CD4-positive, alpha-beta memory T cell (primary cell): Measurements from ENCODE around the gene C17orf100. TPM values are rescaled to one million over a fixed set of nuclear protein-coding genes. Genes with fewer than 3 reads are reported as not detected.
A peak's percentile ranks its signal among the peaks of the same experiment; 100 is the strongest.

Experiments used
- CTCF ChIA-PET: fragments of 350-600 bp; sonication (Branson Sonifier 250); formaldehyde crosslinking; loops from one replicate; lab custom pipeline; 2021; ENCODE audit warnings: inconsistent platforms; ENCODE audit not compliant: partially characterized antibody; lab: Charles Lee
- POLR2A ChIA-PET: fragments of 350-600 bp; sonication (Branson Sonifier 250); formaldehyde crosslinking; loops from one replicate; lab custom pipeline; 2021; ENCODE audit not compliant: partially characterized antibody; lab: Charles Lee
- DNase-seq, 5 donors: peaks; one replicate each; pipeline versions ENCODE4 v3.0.0 to v3.0.0-alpha.2; 2020 to 2022; ENCODE audit warnings: mixed read lengths in 1 of 5
- H3K27ac ChIP-seq: one replicate; pipeline ENCODE4 v1.7.0; 2013; ENCODE audit warnings: low read depth, low read length
- H3K27me3 ChIP-seq: 2 replicates; pipeline ENCODE4 v1.7.0; 2013; ENCODE audit warnings: mild to moderate bottlenecking, low read length, moderate library complexity; ENCODE audit not compliant: insufficient read depth
- H3K36me3 ChIP-seq: 2 replicates; pipeline ENCODE4 v1.7.0; 2013; ENCODE audit warnings: mild to moderate bottlenecking, low read length, moderate library complexity; ENCODE audit not compliant: insufficient read depth
- H3K4me1 ChIP-seq: 2 replicates; pipeline ENCODE4 v1.7.0; 2013; ENCODE audit warnings: mild to moderate bottlenecking, low read length, moderate library complexity; ENCODE audit not compliant: insufficient read depth
- H3K4me3 ChIP-seq, 2 donors: one replicate each; pipeline ENCODE4 v1.7.0; 2013; ENCODE audit warnings: low read length in 2 of 2, mild to moderate bottlenecking in 1 of 2
- H3K9me3 ChIP-seq, 2 donors: one replicate each; pipeline ENCODE4 v1.7.0; 2013; ENCODE audit warnings: low read length in 2 of 2, control low read depth in 1 of 2; ENCODE audit not compliant: control insufficient read depth in 1 of 2
- H3K27ac Mint-ChIP-seq, 7 donors: one replicate each; pipeline ENCODE4 v1.8.0; 2020 to 2021; ENCODE audit warnings: mixed read lengths in 7 of 7, mild to moderate bottlenecking in 6 of 7, inconsistent platforms in 3 of 7, moderate library complexity in 3 of 7
- H3K27me3 Mint-ChIP-seq, 2 donors: one replicate each; pipeline ENCODE4 v1.8.0; 2020 to 2021; ENCODE audit warnings: mixed read lengths in 2 of 2
- H3K36me3 Mint-ChIP-seq, 2 donors: one replicate each; pipeline ENCODE4 v1.8.0; 2020 to 2021; ENCODE audit warnings: mixed read lengths in 2 of 2, inconsistent platforms in 1 of 2, mild to moderate bottlenecking in 1 of 2
- H3K4me1 Mint-ChIP-seq, 4 donors: one replicate each; pipeline ENCODE4 v1.8.0; 2020 to 2021; ENCODE audit warnings: mixed read lengths in 4 of 4, mild to moderate bottlenecking in 1 of 4
- H3K4me3 Mint-ChIP-seq, 8 donors: one replicate each; pipeline ENCODE4 v1.8.0; 2020 to 2021; ENCODE audit warnings: mixed read lengths in 8 of 8, mild to moderate bottlenecking in 7 of 8, moderate library complexity in 6 of 8, inconsistent platforms in 3 of 8
- H3K9me3 Mint-ChIP-seq, 8 donors: one replicate each; pipeline ENCODE4 v1.8.0; 2020 to 2021; ENCODE audit warnings: mixed read lengths in 8 of 8, mild to moderate bottlenecking in 5 of 8, inconsistent platforms in 3 of 8, moderate library complexity in 1 of 8
- intact Hi-C: fragments of 100-400 bp; cut with micrococcal nuclease; formaldehyde crosslinking; loops from one replicate; pipeline ENCODE4 v1.15.1; 2023
- polyA plus RNA-seq, 2 donors: library from polyadenylated mRNA; unstranded; fragments of 300-500 nt; fragmentation: Illumina TruSeq; gene quantifications; one replicate each; pipeline ENCODE4 v1.2.3, GENCODE V29; 2021
- total RNA-seq, 2 experiments: library from RNA; stranded (reverse); gene quantifications; one replicate each; pipeline ENCODE4 v1.2.3, GENCODE V29; 2021

Gene C17orf100
- total and polyA plus RNA-seq, 4 experiments from 2014 or later, result 4.0 to 4.7 (median 4.3) TPM

- H3K27ac Mint-ChIP-seq, result peak within 1 kb of the TSS; percentile 96 to 99 (median 98)
- Histone ChIP-seq H3K4me3 (peak within 1 kb of the TSS; percentile 74 to 94), H3K27me3 (no peaks in the 10 kb centered on the region), H3K27ac (peak within 1 kb of the TSS; percentile 81), H3K36me3 (peaks cover 9% of the 10 kb centered on the region), H3K4me1 (peaks cover 40% of the 10 kb centered on the region), H3K9me3 (no peaks in the 10 kb centered on the region)
- intact Hi-C loops, result loop anchor here (1.0 to 10.0 kb wide), 4 partner anchors 11 to 1056 kb away; partner anchors contain the start of genes C17orf100, MED31, NLRP1 and XAF1
- peak within 1 kb of the TSS; percentile 95 to 98 (median 96) for H3K4me3 Mint-ChIP-seq
- peaks cover 17 to 66% (median 42%) of the 10 kb centered on the region in 4 donors for H3K4me1 Mint-ChIP-seq
- no peaks in the 10 kb centered on the region for H3K9me3 Mint-ChIP-seq
- peaks cover 12 to 38% of the 10 kb centered on the region in 2 donors for H3K36me3 Mint-ChIP-seq
- no peaks in the 10 kb centered on the region for H3K27me3 Mint-ChIP-seq
- CTCF ChIA-PET, result interaction anchor here (1.9 kb wide), 1 partner anchor 10 kb away, joined by 9 read pairs; the partner anchor contains the start of genes C17orf100 and MED31
- POLR2A ChIA-PET, result interaction anchor here (0.8 to 5.6 kb wide), 10 partner anchors 10 to 1607 kb away, joined by 3 to 78 read pairs (median 4); partner anchors contain the start of genes C17orf100, CTC1, MED31 and NUP88
- peak; percentile 85 to 91 (median 87) for DNase-seq
These were observed 10.9 kb upstream of the C17orf100 start, which contains the start of the genes KIAA0753 and TXNDC17 for GRCh38 chr17:6640536-6641246. KIAA0753 (minus strand) TSS chr17:6640711; CDS start chr17:6635103, 5,608 bp downstream. TXNDC17 (plus strand) TSS chr17:6641060; CDS start chr17:6641083, 23 bp downstream.

- ChIA-PET POLR2A (interaction anchor here (0.6 to 5.6 kb wide), 9 partner anchors 9 to 1606 kb away, joined by 3 to 78 read pairs (median 4); partner anchors contain the start of genes C17orf100, CTC1, MED31 and NUP88), CTCF (interaction anchor here (0.9 to 1.9 kb wide), 3 partner anchors 10 to 25 kb away, joined by 3 to 9 read pairs (median 3); partner anchors contain the start of genes C17orf100 and MED31)
- Histone ChIP-seq H3K27me3 (no peaks in the 10 kb centered on the region), H3K4me3 (peak overlapping the region; percentile 74 to 94), H3K27ac (peak overlapping the region; percentile 81), H3K4me1 (peaks cover 40% of the 10 kb centered on the region), H3K9me3 (no peaks in the 10 kb centered on the region), H3K36me3 (peaks cover 12% of the 10 kb centered on the region)
- H3K36me3 Mint-ChIP-seq, result peaks cover 18 to 43% of the 10 kb centered on the region in 2 donors
- H3K4me1 Mint-ChIP-seq, result peaks cover 20 to 72% (median 45%) of the 10 kb centered on the region in 4 donors
- intact Hi-C loops, result loop anchor here (2.0 to 10.0 kb wide), 3 partner anchors 113 to 1057 kb away; partner anchors contain the start of genes NLRP1 and XAF1
- H3K27me3 Mint-ChIP-seq, result no peaks in the 10 kb centered on the region
- peak in 3 of 5 donors; percentile 18 to 47 (median 21) for DNase-seq
- H3K4me3 Mint-ChIP-seq, result peak overlapping the region; percentile 95 to 98 (median 96)
- H3K27ac Mint-ChIP-seq, result peak overlapping the region; percentile 96 to 99 (median 98)
- H3K9me3 Mint-ChIP-seq, result no peaks in the 10 kb centered on the region
These were observed 10.2 kb upstream of the C17orf100 start for GRCh38 chr17:6641247-6641863.

DNA sequence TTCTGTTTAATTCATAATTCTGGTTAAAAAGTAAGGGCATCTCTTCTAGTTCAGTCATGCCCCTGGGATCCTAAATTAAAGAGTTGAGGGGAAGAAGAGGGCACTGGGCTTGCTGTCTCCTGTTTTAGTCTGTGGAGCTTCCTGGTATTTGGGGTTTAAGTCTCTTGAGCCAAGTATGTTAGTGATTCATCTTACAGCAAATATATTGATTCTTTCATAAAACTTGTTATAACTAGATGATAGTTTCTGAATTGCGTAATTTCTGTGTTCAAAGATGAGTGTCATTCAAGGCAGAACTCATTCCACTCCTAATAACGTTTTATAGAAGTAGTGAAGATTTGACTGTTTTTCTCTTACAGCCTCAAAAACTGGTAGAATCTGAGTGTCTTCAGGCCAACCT, 9.0 kb upstream of the C17orf100 start:
- no peak for DNase-seq
- Mint-ChIP-seq H3K27me3 (no peaks in the 10 kb centered on the region), H3K4me3 (peak overlapping the region in 6 of 8 donors; percentile 29 to 96 (median 60)), H3K4me1 (peaks cover 25 to 81% (median 51%) of the 10 kb centered on the region in 4 donors), H3K27ac (peak overlapping the region; percentile 6 to 99 (median 80)), H3K36me3 (peaks cover 23 to 53% of the 10 kb centered on the region in 2 donors), H3K9me3 (no peaks in the 10 kb centered on the region)
- peaks cover 40% of the 10 kb centered on the region for H3K4me1 ChIP-seq
- H3K36me3 ChIP-seq, result peaks cover 15% of the 10 kb centered on the region
- H3K27me3 ChIP-seq, result no peaks in the 10 kb centered on the region
- peak overlapping the region; percentile 81 for H3K27ac ChIP-seq
- ChIA-PET POLR2A (interaction anchor here (3.4 to 5.6 kb wide), 2 partner anchors 8 to 15 kb away, joined by 30 to 78 read pairs; partner anchors contain the start of genes C17orf100 and MED31), CTCF (interaction anchor here (1.5 to 1.9 kb wide), 2 partner anchors 9 to 24 kb away, joined by 3 to 9 read pairs; partner anchors contain the start of genes C17orf100 and MED31)
- intact Hi-C loops, result loop anchor here (10.0 kb wide), 2 partner anchors 112 to 168 kb away; partner anchors contain the start of gene XAF1
- H3K9me3 ChIP-seq, result no peaks in the 10 kb centered on the region
- H3K4me3 ChIP-seq, result no peak overlapping the region

- Histone ChIP-seq H3K4me3 (no peak overlapping the region), H3K4me1 (peaks cover 46% of the 10 kb centered on the region), H3K27ac (no peak overlapping the region), H3K27me3 (no peaks in the 10 kb centered on the region), H3K9me3 (no peaks in the 10 kb centered on the region), H3K36me3 (peaks cover 23% of the 10 kb centered on the region)
- Mint-ChIP-seq H3K4me1 (peaks cover 30 to 82% (median 50%) of the 10 kb centered on the region in 4 donors), H3K36me3 (peaks cover 30 to 63% of the 10 kb centered on the region in 2 donors), H3K27ac (peak overlapping the region in 5 of 7 donors; percentile 37 to 96 (median 77)), H3K9me3 (no peaks in the 10 kb centered on the region), H3K4me3 (peak overlapping the region in 1 of 8 donors; percentile 25), H3K27me3 (no peaks in the 10 kb centered on the region)
- ChIA-PET POLR2A (no interaction called here), CTCF (no interaction called here)
- intact Hi-C loops, result loop anchor here (10.0 kb wide), 2 partner anchors 111 to 169 kb away; partner anchors contain the start of gene XAF1
- no peak for DNase-seq
These were observed 8.0 kb upstream of the C17orf100 start for GRCh38 chr17:6643451-6644125.

DNA sequence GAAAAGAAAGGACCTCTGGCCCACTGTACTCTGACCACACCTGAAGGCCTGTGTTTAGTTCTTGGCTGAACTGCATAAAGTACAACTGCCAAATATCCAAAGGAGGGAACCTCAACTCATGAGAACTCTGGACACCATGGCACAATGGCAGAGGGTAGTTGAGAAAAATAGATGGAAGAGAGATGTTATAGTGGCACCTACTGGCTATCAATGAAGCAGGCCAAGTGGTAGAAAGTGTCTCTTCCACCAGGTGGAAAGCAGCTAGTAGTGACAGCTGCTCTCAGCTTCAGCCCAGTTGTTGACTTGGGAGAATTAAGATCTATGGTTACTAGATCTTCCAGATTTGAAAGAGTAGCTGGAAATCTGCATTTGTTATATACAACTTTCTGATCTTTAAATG, 3.4 kb upstream of the C17orf100 start:
- Histone ChIP-seq H3K27ac (no peak overlapping the region), H3K4me1 (peaks cover 46% of the 10 kb centered on the region), H3K27me3 (no peaks in the 10 kb centered on the region), H3K4me3 (no peak overlapping the region), H3K36me3 (peaks cover 22% of the 10 kb centered on the region), H3K9me3 (no peaks in the 10 kb centered on the region)
- H3K4me1 Mint-ChIP-seq, result peaks cover 29 to 80% (median 53%) of the 10 kb centered on the region in 4 donors
- H3K27ac Mint-ChIP-seq, result peak overlapping the region in 6 of 7 donors; percentile 23 to 99 (median 71)
- H3K27me3 Mint-ChIP-seq, result no peaks in the 10 kb centered on the region
- DNase-seq, result no peak
- ChIA-PET CTCF (interaction anchor here (0.7 to 0.9 kb wide), 2 partner anchors 16 to 175 kb away, joined by 3 to 5 read pairs; no protein-coding TSS in a partner anchor), POLR2A (interaction anchor here (0.7 to 0.8 kb wide), 2 partner anchors 8 to 9 kb away, joined by 3 read pairs; a partner anchor contains a TSS)
- intact Hi-C loops, result loop anchor here (10.0 kb wide), 2 partner anchors 107 to 173 kb away; partner anchors contain the start of gene XAF1
- peaks cover 0 to 2% (median 0%) of the 10 kb centered on the region in 8 donors for H3K9me3 Mint-ChIP-seq
- peak overlapping the region in 1 of 8 donors; percentile 40 for H3K4me3 Mint-ChIP-seq
- H3K36me3 Mint-ChIP-seq, result peaks cover 30 to 68% of the 10 kb centered on the region in 2 donors
